GM10266 (cell line): ENCODE results near the gene ASB6.

Experiments used
- DNase-seq: peaks from one replicate; pipeline ENCODE4 v3.0.0; 2012; ENCODE audit errors: extremely low spot score
- CTCF ChIP-seq: IDR thresholded peaks from 2 replicates; pipeline ENCODE4 v1.5.1; 2012; ENCODE audit warnings: mild to moderate bottlenecking, low read depth; ENCODE audit not compliant: control insufficient read depth, insufficient read depth; ENCODE audit errors: missing control alignments

The ASB6 gene

GRCh38 chr9:129626079-129626624 is 15.8 kb downstream of the ASB6 start, which contains the start of gene NTMT1:
TSS of gene NTMT1 (plus strand) at chr9:129626163. CDS start at chr9:129632704, 6,541 bp downstream.
- peak; percentile 95 for DNase-seq
- no peak for TF ChIP-seq CTCF

- TF ChIP-seq CTCF = no peak
- peak; percentile 64 for DNase-seq
These were observed 17.0 kb downstream of the ASB6 start for GRCh38 chr9:129624947-129625346.

DNA sequence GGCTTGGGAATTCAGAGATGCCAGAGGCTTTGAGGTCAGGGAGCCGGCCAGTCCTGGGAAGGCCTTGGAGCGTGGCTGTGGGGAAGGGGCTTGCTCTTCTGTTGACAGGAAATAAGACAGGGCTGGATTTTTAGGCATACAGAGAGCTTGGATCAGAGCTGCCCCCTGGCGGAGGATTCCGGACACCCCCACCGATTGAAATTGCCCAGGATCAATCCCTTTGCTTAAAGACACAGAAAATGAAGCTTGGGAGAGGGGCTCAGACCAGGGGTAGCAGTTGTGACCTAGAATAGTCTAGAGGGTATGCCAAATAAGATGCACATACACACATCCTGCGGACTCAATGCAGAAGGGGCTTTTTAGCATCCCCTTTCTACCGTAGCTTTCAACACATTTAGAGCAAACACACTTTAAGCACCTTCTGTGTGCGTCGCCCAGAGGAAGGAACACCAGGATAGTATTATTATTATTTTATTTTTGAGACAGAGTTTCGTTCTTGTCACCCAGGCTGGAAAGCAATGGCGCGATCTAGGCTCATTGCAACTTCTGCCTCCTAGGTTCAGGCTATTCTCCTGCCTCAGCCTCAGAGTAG is 17.7 kb downstream of the ASB6 start:
- peak; percentile 83 for DNase-seq
- TF ChIP-seq CTCF = peak; percentile 77

- TF ChIP-seq CTCF = no peak
- no peak for DNase-seq
These were observed 18.6 kb downstream of the ASB6 start for GRCh38 chr9:129623331-129623730.

DNA sequence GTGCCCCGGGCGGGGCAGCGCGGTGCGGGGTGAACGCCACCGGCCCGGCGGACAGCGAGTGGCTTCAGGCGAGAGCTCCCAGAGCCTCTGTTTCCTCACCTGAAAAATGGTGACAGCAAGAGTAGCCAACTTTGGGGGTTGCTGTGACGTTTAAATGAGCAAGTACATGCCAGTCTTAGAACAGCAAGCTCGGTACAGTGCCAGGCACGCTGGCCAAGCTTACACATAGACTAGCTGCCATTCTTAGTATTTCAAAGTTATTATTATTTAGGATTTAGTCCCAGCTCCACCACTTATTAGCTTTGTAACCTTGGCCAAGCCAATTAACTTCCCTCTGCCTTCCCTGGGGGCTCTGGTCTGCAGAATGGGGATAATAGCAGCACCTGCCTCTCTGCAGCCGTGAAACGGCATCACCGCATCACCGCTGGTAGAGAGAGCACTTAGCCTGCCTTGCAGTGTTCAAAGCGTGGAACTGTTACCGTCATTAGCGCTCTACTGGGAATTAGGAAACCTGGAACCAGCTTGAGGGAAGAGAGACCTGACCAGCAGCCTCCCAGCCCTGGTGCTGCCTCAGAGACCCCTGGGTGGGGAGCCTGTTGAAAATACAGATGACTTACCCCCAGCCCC is 21.2 kb downstream of the ASB6 start, which contains the start of gene C9orf50:
Gene C9orf50 (minus strand): TSS at position 433 of the 627 bp plus-strand sequence. CDS start 527 bp downstream, outside the sequence.
- no peak for TF ChIP-seq CTCF
- no peak for DNase-seq

- peak; percentile 7 for TF ChIP-seq CTCF
- DNase-seq = peak; percentile 37
These were observed 21.9 kb downstream of the ASB6 start for GRCh38 chr9:129619787-129620668.
